HepG2 (cell line): Measurements from ENCODE around the gene NEDD8. TPM values are rescaled to one million over a fixed set of nuclear protein-coding genes. Genes with fewer than 3 reads are reported as not detected.

Experiments used
- BORCS8-MEF2B ChIP-seq: sonication (generic); formaldehyde crosslinking; IDR thresholded peaks from 2 replicates; pipeline ENCODE4 v1.8.0; 2022; ENCODE audit warnings: mild to moderate bottlenecking, missing genetic modification reagents
- CEBPG ChIP-seq: IDR thresholded peaks from 2 replicates; pipeline ENCODE4 v1.6.1; 2016
- DDIT3 ChIP-seq: sonication (generic); formaldehyde crosslinking; IDR thresholded peaks from 2 replicates; pipeline ENCODE4 v1.4.0; 2020; ENCODE audit warnings: mild to moderate bottlenecking, missing genetic modification reagents
- DZIP1 ChIP-seq: sonication (generic); formaldehyde crosslinking; IDR thresholded peaks from 2 replicates; pipeline ENCODE4 v1.5.0; 2020; ENCODE audit warnings: mild to moderate bottlenecking, missing genetic modification reagents
- FOXO1 ChIP-seq: sonication (generic); formaldehyde crosslinking; IDR thresholded peaks from 2 replicates; pipeline ENCODE4 v1.4.0; 2020; ENCODE audit warnings: missing genetic modification reagents
- MED1 ChIP-seq: sonication (generic); formaldehyde crosslinking; IDR thresholded peaks from 2 replicates; pipeline ENCODE4 v1.4.0; 2020; ENCODE audit warnings: missing genetic modification reagents
- POGK ChIP-seq: sonication (generic); formaldehyde crosslinking; conservative IDR thresholded peaks from 2 replicates; pipeline ENCODE4 v1.8.0; 2022; ENCODE audit warnings: mild to moderate bottlenecking, moderate library complexity, missing genetic modification reagents
- RAD21 ChIP-seq: fragments of 450-650 bp; formaldehyde crosslinking; IDR thresholded peaks from 2 replicates; pipeline ENCODE4 v1.5.0; 2020; ENCODE audit warnings: mild to moderate bottlenecking
- REL ChIP-seq: sonication (generic); formaldehyde crosslinking; conservative IDR thresholded peaks from 2 replicates; pipeline ENCODE4 v1.8.0; 2022; ENCODE audit warnings: mild to moderate bottlenecking, missing genetic modification reagents, moderate library complexity
- ZBTB37 ChIP-seq: sonication (generic); formaldehyde crosslinking; IDR thresholded peaks from 2 replicates; pipeline ENCODE4 v1.4.0; 2020; ENCODE audit warnings: mild to moderate bottlenecking, missing genetic modification reagents
- ZBTB49 ChIP-seq: sonication (generic); formaldehyde crosslinking; IDR thresholded peaks from 2 replicates; pipeline ENCODE4 v1.4.0; 2020; ENCODE audit warnings: missing genetic modification reagents, borderline replicate concordance
- ZC3H4 ChIP-seq: sonication (generic); formaldehyde crosslinking; IDR thresholded peaks from 2 replicates; pipeline ENCODE4 v1.4.0; 2020; ENCODE audit warnings: missing genetic modification reagents, borderline replicate concordance
- ZMYM3 ChIP-seq: sonication (generic); formaldehyde crosslinking; IDR thresholded peaks from 2 replicates; pipeline ENCODE4 v1.5.1; 2020; ENCODE audit warnings: mild to moderate bottlenecking, missing genetic modification reagents
- ZNF180 ChIP-seq: sonication (generic); formaldehyde crosslinking; IDR thresholded peaks from 2 replicates; pipeline ENCODE4 v1.4.0; 2020; ENCODE audit warnings: low read depth, missing genetic modification reagents, borderline replicate concordance
- ZNF276 ChIP-seq: sonication (generic); formaldehyde crosslinking; IDR thresholded peaks from 2 replicates; pipeline ENCODE4 v1.4.0; 2020; ENCODE audit warnings: mild to moderate bottlenecking, low read depth, missing genetic modification reagents
- ZNF367 ChIP-seq: sonication (generic); formaldehyde crosslinking; IDR thresholded peaks from 2 replicates; pipeline ENCODE4 v1.4.0; 2020; ENCODE audit warnings: missing genetic modification reagents, borderline replicate concordance
- ZNF414 ChIP-seq: sonication (generic); formaldehyde crosslinking; IDR thresholded peaks from 2 replicates; pipeline ENCODE4 v1.5.0; 2020; ENCODE audit warnings: missing genetic modification reagents
- ZNF761 ChIP-seq: sonication (generic); formaldehyde crosslinking; conservative IDR thresholded peaks from 2 replicates; pipeline ENCODE4 v1.4.0; 2020; ENCODE audit warnings: mild to moderate bottlenecking, missing genetic modification reagents
- polyA plus RNA-seq, 8 experiments: library from polyadenylated mRNA; depleted of rRNA in 3 of 8; stranded (reverse) in 7 of 8; unstranded in 1 of 8; fragments of >200 nt; fragmentation: Illumina TruSeq in 4 of 8; extraction: Trizol in 4 of 8; gene quantifications; 2 replicates each; pipeline versions ENCODE4 v1.2.1 to v1.2.3, GENCODE V29; 2011 to 2016; ENCODE audit warnings: low read depth in 4 of 8, missing spikeins in 1 of 8, mixed read lengths in 1 of 8; ENCODE audit not compliant: insufficient read depth in 1 of 8
- total RNA-seq, 5 experiments: library from RNA; depleted of rRNA; stranded (reverse); fragments of >200 nt; fragmentation: Illumina TruSeq; extraction: Trizol; gene quantifications; 2 replicates each; pipeline ENCODE4 v1.2.3, GENCODE V29; 2016; ENCODE audit warnings: low read depth in 1 of 5

NEDD8 gene
- total and polyA plus RNA-seq, 2 of the 13 experiments (the other 11 are each of a cell fraction or from before 2014, with no cell fraction given) = 535 to 713 TPM

- TF ChIP-seq ZNF414 (CRISPR knock-in tag) = no peak
- TF ChIP-seq CEBPG (CRISPR knock-in tag) = peak; percentile 2; the same call in 1 of the 2 replicates
- TF ChIP-seq ZC3H4 (CRISPR knock-in tag) = peak; percentile 70; the same call in 1 of the 2 replicates
- TF ChIP-seq DZIP1 = no peak
- TF ChIP-seq ZBTB37 (CRISPR knock-in tag) = peak; percentile 81
- peak; percentile 96; the same call in 1 of the 2 replicates for TF ChIP-seq ZBTB49 (CRISPR knock-in tag)
- no peak; the same call in 1 of the 2 replicates for TF ChIP-seq ZNF180
- no peak for TF ChIP-seq MED1
- no peak; the same call in 1 of the 2 replicates for TF ChIP-seq RAD21 (CRISPR knock-in tag)
- TF ChIP-seq BORCS8-MEF2B (CRISPR knock-in tag) = no peak
- TF ChIP-seq ZNF367 (CRISPR knock-in tag) = no peak
- peak; percentile 35; the same call in 1 of the 2 replicates for TF ChIP-seq ZMYM3
- no peak; the same call in 1 of the 2 replicates for TF ChIP-seq POGK (CRISPR knock-in tag)
- no peak for TF ChIP-seq REL (CRISPR knock-in tag)
- no peak for TF ChIP-seq DDIT3 (CRISPR knock-in tag)
- peak; percentile 5; the same call in 1 of the 2 replicates for TF ChIP-seq FOXO1
- no peak for TF ChIP-seq ZNF761 (CRISPR knock-in tag)
- TF ChIP-seq ZNF276 (CRISPR knock-in tag) = no peak
Observed at GRCh38 chr14:24232121-24232644, at the start of gene NEDD8 (continued).
